Activated CD4-positive, alpha-beta T cell treated with anti-CD3 and anti-CD28 coated beads, Interleukin-2, amount 50 U/mL, for 4 hours (primary cell): ENCODE data around the gene SLC13A3.

Source experiments
- DNase-seq, 2 experiments: peaks; one replicate each; pipeline ENCODE4 v3.0.0-alpha.2; 2020

SLC13A3 gene

GRCh38 chr20:46631212-46631869, 19.9 kb downstream of the SLC13A3 start:
- no peak for DNase-seq

GRCh38 chr20:46630306-46630705, 21.0 kb downstream of the SLC13A3 start:
- no peak for DNase-seq

- no peak for DNase-seq
Measured at GRCh38 chr20:46629341-46629740, 21.9 kb downstream of the SLC13A3 start.

- DNase-seq, result no peak
Measured at GRCh38 chr20:46627234-46627633, 24.0 kb downstream of the SLC13A3 start.

- DNase-seq, result no peak
Measured at GRCh38 chr20:46626758-46627157, 24.5 kb downstream of the SLC13A3 start.

- no peak for DNase-seq
Measured at GRCh38 chr20:46625875-46626373, 25.3 kb downstream of the SLC13A3 start.

- DNase-seq, result no peak
Measured at GRCh38 chr20:46624946-46625345, 26.3 kb downstream of the SLC13A3 start.

GRCh38 chr20:46622165-46622564, 29.1 kb downstream of the SLC13A3 start:
- no peak for DNase-seq

- no peak for DNase-seq
Measured at GRCh38 chr20:46621492-46621891, 29.8 kb downstream of the SLC13A3 start.

- DNase-seq, result no peak
Measured at GRCh38 chr20:46619445-46619844, 31.8 kb downstream of the SLC13A3 start.

- DNase-seq, result no peak
Measured at GRCh38 chr20:46618316-46619100, 32.8 kb downstream of the SLC13A3 start.

GRCh38 chr20:46614503-46614902, 36.8 kb downstream of the SLC13A3 start:
- no peak for DNase-seq

- no peak for DNase-seq
Measured at GRCh38 chr20:46610145-46610544, 41.1 kb downstream of the SLC13A3 start.

GRCh38 chr20:46609043-46609442, 42.2 kb downstream of the SLC13A3 start:
- no peak for DNase-seq

- DNase-seq, result no peak
Measured at GRCh38 chr20:46607849-46608497, 43.3 kb downstream of the SLC13A3 start.

- DNase-seq, result no peak
Measured at GRCh38 chr20:46607191-46607848, 43.9 kb downstream of the SLC13A3 start.

- DNase-seq, result no peak
Measured at GRCh38 chr20:46606817-46607190, 44.5 kb downstream of the SLC13A3 start.

- no peak for DNase-seq
Measured at GRCh38 chr20:46605978-46606816, 45.1 kb downstream of the SLC13A3 start.

- no peak for DNase-seq
Measured at GRCh38 chr20:46605181-46605580, 46.1 kb downstream of the SLC13A3 start.

- DNase-seq, result no peak
Measured at GRCh38 chr20:46604551-46605133, 46.6 kb downstream of the SLC13A3 start.

- DNase-seq, result no peak
Measured at GRCh38 chr20:46602429-46602828, 48.8 kb downstream of the SLC13A3 start.

- DNase-seq, result no peak
Measured at GRCh38 chr20:46601603-46602122, 49.6 kb downstream of the SLC13A3 start.
